Activated CD4-positive, alpha-beta T cell treated with anti-CD3 and anti-CD28 coated beads, Interleukin-10, Interleukin-2, amounts not matched to agents 100 ng/mL and 50 ng/mL, durations not matched to agents 16 hours and 8 hours (primary cell): Measurements from ENCODE around the gene NIP7.
"Not testable (repeated sequence)": the region's sequence is repeated elsewhere in the genome, so short reads cannot be mapped to it uniquely, and the experiment has no call there.

Experiments used
- DNase-seq: peaks from one replicate; pipeline ENCODE4 v3.0.0-alpha.2; 2020

Gene NIP7

GRCh38 chr16:69346683-69347082 lies 7.1 kb downstream of the NIP7 start:
- peak; percentile 38 for DNase-seq

GRCh38 chr16:69348222-69348621 lies 8.7 kb downstream of the NIP7 start:
- DNase-seq, result no peak

GRCh38 chr16:69349536-69349935 lies 10.0 kb downstream of the NIP7 start:
- DNase-seq, result no peak

- no peak for DNase-seq
Measured at GRCh38 chr16:69350536-69351133, 11.1 kb downstream of the NIP7 start.

- DNase-seq, result no peak
Measured at GRCh38 chr16:69351309-69352027, 11.9 kb downstream of the NIP7 start, which contains the start of gene TMED6. TSS of gene TMED6 (minus strand) at chr16:69351786. CDS start at chr16:69351753, 33 bp downstream.

GRCh38 chr16:69360070-69360469 lies 20.5 kb downstream of the NIP7 start:
- DNase-seq, result not testable (repeated sequence)

GRCh38 chr16:69363281-69363717 lies 23.7 kb downstream of the NIP7 start:
- DNase-seq, result no peak

- DNase-seq, result no peak
Measured at GRCh38 chr16:69364088-69364487, 24.5 kb downstream of the NIP7 start.

GRCh38 chr16:69365901-69366300 lies 26.3 kb downstream of the NIP7 start:
- no peak for DNase-seq

- no peak for DNase-seq
Measured at GRCh38 chr16:69366431-69366830, 26.9 kb downstream of the NIP7 start.

GRCh38 chr16:69367980-69368379 lies 28.4 kb downstream of the NIP7 start:
- no peak for DNase-seq

- no peak for DNase-seq
Measured at GRCh38 chr16:69368866-69369265, 29.3 kb downstream of the NIP7 start.

- DNase-seq, result no peak
Measured at GRCh38 chr16:69371564-69371963, 32.0 kb downstream of the NIP7 start.

- DNase-seq, result no peak
Measured at GRCh38 chr16:69373019-69373418, 33.4 kb downstream of the NIP7 start.

GRCh38 chr16:69376393-69377059 lies 37.0 kb downstream of the NIP7 start:
- no peak for DNase-seq

GRCh38 chr16:69378036-69378435 lies 38.5 kb downstream of the NIP7 start:
- DNase-seq, result no peak

GRCh38 chr16:69378760-69379159 lies 39.2 kb downstream of the NIP7 start:
- DNase-seq, result no peak

- no peak for DNase-seq
Measured at GRCh38 chr16:69381231-69381630, 41.7 kb downstream of the NIP7 start.

- DNase-seq, result peak; percentile 22
Measured at GRCh38 chr16:69382421-69382820, 42.8 kb downstream of the NIP7 start.

GRCh38 chr16:69384974-69385373 lies 45.4 kb downstream of the NIP7 start:
- no peak for DNase-seq

GRCh38 chr16:69386596-69386995 lies 47.0 kb downstream of the NIP7 start:
- DNase-seq, result no peak
